ENCODE data around the gene C5orf22.

C5orf22 gene

GRCh38 chr5:31574772-31575171, 42.7 kb downstream of the C5orf22 start:
- H3K27ac ChIP-seq (replicated peaks): no peak overlapping the region
- no peak overlapping the region for H3K4me3 ChIP-seq (replicated peaks; ENCODE audit: insufficient read depth, low read length)
- TF ChIP-seq CTCF (IDR thresholded peaks at IDR 0.05; ENCODE audit: insufficient read depth, low read length): no peak
- no peak for TF ChIP-seq GABPA (IDR thresholded peaks at IDR 0.05; ENCODE audit: low read depth)
- TF ChIP-seq POLR2AphosphoS5 (IDR thresholded peaks at IDR 0.05; ENCODE audit: low read depth): no peak
- TF ChIP-seq SPI1 (IDR thresholded peaks at IDR 0.05; ENCODE audit: borderline replicate concordance, low read depth): no peak
- no peak for TF ChIP-seq REST (IDR thresholded peaks at IDR 0.05; ENCODE audit: insufficient replicate concordance, low read depth)
- no peak for DNase-seq (ENCODE audit: low read depth in 1 of 2, low spot score in 1 of 2)
- H3K27me3 ChIP-seq (ENCODE audit: insufficient read depth, poor library complexity, severe bottlenecking): no peaks in the 10 kb centered on the region

GRCh38 chr5:31577438-31577837, 45.3 kb downstream of the C5orf22 start:
- Histone ChIP-seq H3K27ac (replicated peaks) (no peak overlapping the region), H3K4me3 (replicated peaks; ENCODE audit: insufficient read depth, low read length) (no peak overlapping the region), H3K27me3 (ENCODE audit: insufficient read depth, poor library complexity, severe bottlenecking) (peaks cover 2% of the 10 kb centered on the region)
- no peak for TF ChIP-seq GABPA (IDR thresholded peaks at IDR 0.05; ENCODE audit: low read depth)
- TF ChIP-seq REST (IDR thresholded peaks at IDR 0.05; ENCODE audit: insufficient replicate concordance, low read depth): no peak
- no peak for TF ChIP-seq CTCF (IDR thresholded peaks at IDR 0.05; ENCODE audit: insufficient read depth, low read length)
- TF ChIP-seq POLR2AphosphoS5 (IDR thresholded peaks at IDR 0.05; ENCODE audit: low read depth): no peak
- no peak for TF ChIP-seq SPI1 (IDR thresholded peaks at IDR 0.05; ENCODE audit: borderline replicate concordance, low read depth)
- DNase-seq (ENCODE audit: low read depth in 1 of 2, low spot score in 1 of 2): no peak

- Histone ChIP-seq H3K27ac (replicated peaks) (no peak overlapping the region), H3K27me3 (ENCODE audit: insufficient read depth, poor library complexity, severe bottlenecking) (peaks cover 2% of the 10 kb centered on the region), H3K4me3 (replicated peaks; ENCODE audit: insufficient read depth, low read length) (no peak overlapping the region)
- no peak for DNase-seq (ENCODE audit: low read depth in 1 of 2, low spot score in 1 of 2)
- no peak for TF ChIP-seq CTCF (IDR thresholded peaks at IDR 0.05; ENCODE audit: insufficient read depth, low read length)
- TF ChIP-seq GABPA (IDR thresholded peaks at IDR 0.05; ENCODE audit: low read depth): no peak
- TF ChIP-seq SPI1 (IDR thresholded peaks at IDR 0.05; ENCODE audit: borderline replicate concordance, low read depth): no peak
- no peak for TF ChIP-seq REST (IDR thresholded peaks at IDR 0.05; ENCODE audit: insufficient replicate concordance, low read depth)
- no peak for TF ChIP-seq POLR2AphosphoS5 (IDR thresholded peaks at IDR 0.05; ENCODE audit: low read depth)
These were observed 47.5 kb downstream of the C5orf22 start for GRCh38 chr5:31579558-31579957.
